Stimulated activated CD8-positive, alpha-beta memory T cell treated with anti-CD3 and anti-CD28 coated beads, Interleukin-2, amount 100 ng/mL, for 48 hours (primary cell): ENCODE data around the gene LY86.

Source experiments
- DNase-seq, 2 donors: peaks; one replicate each; pipeline ENCODE4 v3.0.0-alpha.2; 2020; ENCODE audit warnings: low read depth in 2 of 2

LY86 gene

GRCh38 chr6:6622501-6622900 is 34.0 kb downstream of the LY86 start:
- DNase-seq, result no peak

- no peak for DNase-seq
These were observed 35.0 kb downstream of the LY86 start for GRCh38 chr6:6623553-6623952.

GRCh38 chr6:6624269-6624990 is 35.9 kb downstream of the LY86 start:
- DNase-seq, result no peak

GRCh38 chr6:6626187-6626586 is 37.7 kb downstream of the LY86 start:
- DNase-seq, result no peak

- no peak for DNase-seq
These were observed 40.9 kb downstream of the LY86 start for GRCh38 chr6:6629402-6629801.

GRCh38 chr6:6631053-6631452 is 42.5 kb downstream of the LY86 start:
- DNase-seq, result no peak

GRCh38 chr6:6631534-6632276 is 43.2 kb downstream of the LY86 start:
- DNase-seq, result no peak

- DNase-seq, result no peak
These were observed 45.6 kb downstream of the LY86 start for GRCh38 chr6:6633898-6634734.

GRCh38 chr6:6634735-6635075 is 46.2 kb downstream of the LY86 start:
- no peak for DNase-seq

- DNase-seq, result no peak
These were observed 46.8 kb downstream of the LY86 start for GRCh38 chr6:6635291-6635690.

- no peak for DNase-seq
These were observed 47.3 kb downstream of the LY86 start for GRCh38 chr6:6635869-6636268.

- no peak for DNase-seq
These were observed 51.1 kb downstream of the LY86 start for GRCh38 chr6:6639572-6639971.

GRCh38 chr6:6640926-6641325 is 52.4 kb downstream of the LY86 start:
- DNase-seq, result no peak

GRCh38 chr6:6643398-6643797 is 54.9 kb downstream of the LY86 start:
- DNase-seq, result no peak

GRCh38 chr6:6645261-6645917 is 56.9 kb downstream of the LY86 start:
- no peak for DNase-seq

GRCh38 chr6:6646384-6646783 is 57.9 kb downstream of the LY86 start:
- no peak for DNase-seq

- DNase-seq, result no peak
These were observed 58.3 kb downstream of the LY86 start for GRCh38 chr6:6646859-6647258.

- no peak for DNase-seq
These were observed 60.3 kb downstream of the LY86 start for GRCh38 chr6:6648692-6649343.

- no peak for DNase-seq
These were observed 61.4 kb downstream of the LY86 start for GRCh38 chr6:6649824-6650349.

- no peak for DNase-seq
These were observed 62.3 kb downstream of the LY86 start for GRCh38 chr6:6650839-6651238.

- DNase-seq, result no peak
These were observed 62.8 kb downstream of the LY86 start for GRCh38 chr6:6651335-6651734.
